Adrenal gland (tissue), 12 donors: ENCODE measurements around the gene PACRG. TPM values are rescaled to one million over a fixed set of nuclear protein-coding genes. Genes with fewer than 3 reads are reported as not detected.

Source experiments
- DNase-seq, 7 donors: peaks; one replicate each; pipeline ENCODE4 v3.0.0-alpha.2; 2019 to 2020
- H3K27ac ChIP-seq, 5 donors: fragments of 200-600 bp; sonication (generic) in 4 of 5; 1 replicate in 3 of 5; 2 replicates in 2 of 5; pipeline versions ENCODE4 v1.5.1 to v1.8.0; 2016 to 2020; ENCODE audit warnings: mild to moderate bottlenecking in 1 of 5
- H3K27me3 ChIP-seq: fragments of 200-600 bp; 2 replicates; pipeline ENCODE4 v1.8.0; 2021
- H3K36me3 ChIP-seq, 2 donors: fragments of 200-600 bp; replicated peaks in 1 of 2; 1 replicate in 1 of 2; 2 replicates in 1 of 2; pipeline versions ENCODE4 v1.5.1 to v1.8.0; 2018 to 2022
- H3K4me1 ChIP-seq, 2 donors: fragments of 200-600 bp; replicated peaks in 1 of 2; 1 replicate in 1 of 2; 2 replicates in 1 of 2; pipeline versions ENCODE4 v1.5.1 to v1.8.0; 2018 to 2021
- H3K4me3 ChIP-seq, 4 donors: fragments of 200-600 bp; sonication (generic) in 3 of 4; one replicate each; pipeline ENCODE4 v1.5.1; 2016 to 2018
- H3K9me3 ChIP-seq, 3 donors: fragments of 200-600 bp; sonication (generic) in 1 of 3; replicated peaks in 1 of 3; 1 replicate in 2 of 3; 2 replicates in 1 of 3; pipeline versions ENCODE4 v1.5.1 to v1.8.0; 2016 to 2021
- POLR2A ChIP-seq, 2 donors: fragments of 450-650 bp; IDR thresholded peaks; one replicate each; pipeline ENCODE4 v1.6.1; 2017; ENCODE audit warnings: antibody characterized with exemption in 2 of 2, mild to moderate bottlenecking in 2 of 2, moderate library complexity in 1 of 2
- WGBS, 4 donors: extraction: QIAGEN DNeasy Blood & Tissue Kit in 2 of 4; methylation state at CpG; one replicate each; pipeline versions ENCODE4 v1.1.5 to v1.1.7; 2013 to 2017; 5-methylcytosine and 5-hydroxymethylcytosine counted together
- intact Hi-C, 2 donors: fragments of 100-400 bp; cut with DNase I; formaldehyde crosslinking; loops; one replicate each; pipeline versions ENCODE4 v1.14.1 to v1.15.0; 2022 to 2023
- polyA plus RNA-seq, 3 donors: library from polyadenylated mRNA; stranded (reverse); fragments of 200-250 nt in 2 of 3; fragments of 350-450 nt in 1 of 3; fragmentation: Illumina TruSeq in 1 of 3; extraction: RNeasy Lipid Tissue Mini Kit (QIAGEN cat#74804) in 1 of 3; gene quantifications; one replicate each; pipeline ENCODE4 v1.2.3, GENCODE V29; 2013 to 2014
- total RNA-seq, 9 donors: library from RNA; depleted of rRNA in 4 of 9; stranded (reverse); fragments of >200 nt in 4 of 9; fragments of 120-200 nt in 1 of 9; fragmentation: NEBNext Ultra II Directional in 1 of 9; extraction: Animal tissue kit (Norgen Biotek cat#: 25700) in 1 of 9; gene quantifications; one replicate each; pipeline versions ENCODE4 v1.1.0 to v1.2.4, GENCODE V29; 2013 to 2023
- TF ChIP-seq, protein P1 (sequence below), 6 experiments: fragments of 450-650 bp in 4 of 6; fragments of 200-600 bp in 2 of 6; sonication (generic) in 1 of 6; IDR thresholded peaks; 1 replicate in 5 of 6; 2 replicates in 1 of 6; pipeline versions ENCODE4 v1.5.1 to v1.8.0; 2016 to 2021; ENCODE audit warnings: antibody characterized with exemption in 6 of 6, mild to moderate bottlenecking in 2 of 6, moderate library complexity in 1 of 6
- donor health status: healthy with polysubstance abuse.
- donor health status: Bipolar disorder and iron deficiency.
- donor health status: DM: yes; HTN: yes; CAD: no.
- donor health status: DM: no; HTN: no; CAD: no.
- donor health status: DM: no; HTN: no; CAD: no.
- donor health status: DM: yes; HTN: yes; CAD: no.

Gene PACRG
- total and polyA plus RNA-seq, 12 donors, result 0.18 to 6.1 (median 1.4) TPM

DNA sequence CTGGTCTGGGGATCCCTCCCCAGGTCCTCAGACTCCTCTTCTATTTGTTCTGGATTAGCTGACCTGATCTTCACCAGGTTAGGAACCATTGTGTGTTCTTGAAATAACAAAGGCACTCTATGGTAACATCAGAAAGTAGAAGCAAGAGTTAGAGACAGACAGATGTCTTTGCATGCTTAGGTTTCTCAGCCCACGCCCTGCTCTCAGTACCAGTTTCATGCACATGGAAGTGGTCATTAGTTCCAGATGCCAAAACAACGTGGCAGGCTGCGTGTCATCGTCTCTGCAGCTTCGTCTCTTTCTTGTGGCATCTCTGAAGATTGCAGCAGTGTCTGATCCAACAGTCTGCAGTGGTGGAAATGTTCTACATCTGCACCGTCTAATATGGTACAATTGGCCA is 89.4 kb downstream of the PACRG start:
- Histone ChIP-seq H3K4me1 (no peaks in the 10 kb centered on the region), H3K4me3 (no peak overlapping the region), H3K36me3 (no peaks in the 10 kb centered on the region), H3K27me3 (no peaks in the 10 kb centered on the region), H3K27ac (no peak overlapping the region), H3K9me3 (no peaks in the 10 kb centered on the region)
- TF ChIP-seq, protein P1, sequence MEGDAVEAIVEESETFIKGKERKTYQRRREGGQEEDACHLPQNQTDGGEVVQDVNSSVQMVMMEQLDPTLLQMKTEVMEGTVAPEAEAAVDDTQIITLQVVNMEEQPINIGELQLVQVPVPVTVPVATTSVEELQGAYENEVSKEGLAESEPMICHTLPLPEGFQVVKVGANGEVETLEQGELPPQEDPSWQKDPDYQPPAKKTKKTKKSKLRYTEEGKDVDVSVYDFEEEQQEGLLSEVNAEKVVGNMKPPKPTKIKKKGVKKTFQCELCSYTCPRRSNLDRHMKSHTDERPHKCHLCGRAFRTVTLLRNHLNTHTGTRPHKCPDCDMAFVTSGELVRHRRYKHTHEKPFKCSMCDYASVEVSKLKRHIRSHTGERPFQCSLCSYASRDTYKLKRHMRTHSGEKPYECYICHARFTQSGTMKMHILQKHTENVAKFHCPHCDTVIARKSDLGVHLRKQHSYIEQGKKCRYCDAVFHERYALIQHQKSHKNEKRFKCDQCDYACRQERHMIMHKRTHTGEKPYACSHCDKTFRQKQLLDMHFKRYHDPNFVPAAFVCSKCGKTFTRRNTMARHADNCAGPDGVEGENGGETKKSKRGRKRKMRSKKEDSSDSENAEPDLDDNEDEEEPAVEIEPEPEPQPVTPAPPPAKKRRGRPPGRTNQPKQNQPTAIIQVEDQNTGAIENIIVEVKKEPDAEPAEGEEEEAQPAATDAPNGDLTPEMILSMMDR (IDR thresholded peaks at IDR 0.05), result no peak
- TF ChIP-seq POLR2A (IDR thresholded peaks at IDR 0.05), result no peak
- intact Hi-C loops, result no loop called here
- WGBS, 4 donors, result 80 to 86% (median 84%) methylated on average over 6 of the region's 6 CpGs
- no peak for DNase-seq

DNA sequence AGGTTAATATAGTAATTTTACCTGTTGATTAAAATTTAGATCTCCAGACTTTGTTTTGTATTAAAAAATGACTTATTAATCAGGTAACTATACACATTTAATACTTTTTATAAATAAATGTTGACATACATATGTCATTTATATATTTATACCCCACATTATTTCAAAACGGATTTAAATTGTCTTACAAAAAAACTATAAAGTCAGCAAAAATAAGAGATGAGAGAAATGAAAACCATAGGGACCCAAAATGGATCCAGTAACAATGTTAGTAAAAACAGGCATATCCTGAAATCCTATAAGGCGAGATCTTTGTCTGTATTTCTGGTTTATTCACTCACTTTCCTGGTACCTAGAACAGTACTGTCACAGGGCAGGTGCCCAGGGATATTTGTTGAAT is 91.5 kb downstream of the PACRG start:
- Histone ChIP-seq H3K4me1 (no peaks in the 10 kb centered on the region), H3K9me3 (no peaks in the 10 kb centered on the region), H3K27ac (no peak overlapping the region), H3K36me3 (no peaks in the 10 kb centered on the region), H3K27me3 (no peaks in the 10 kb centered on the region), H3K4me3 (no peak overlapping the region)
- intact Hi-C loops, result no loop called here
- 76 to 87% (median 85%) methylated on average over 2 of the region's 2 CpGs for WGBS, 4 donors
- TF ChIP-seq POLR2A (IDR thresholded peaks at IDR 0.05), result no peak
- TF ChIP-seq, protein P1 (IDR thresholded peaks at IDR 0.05), result no peak
- DNase-seq, result no peak

DNA sequence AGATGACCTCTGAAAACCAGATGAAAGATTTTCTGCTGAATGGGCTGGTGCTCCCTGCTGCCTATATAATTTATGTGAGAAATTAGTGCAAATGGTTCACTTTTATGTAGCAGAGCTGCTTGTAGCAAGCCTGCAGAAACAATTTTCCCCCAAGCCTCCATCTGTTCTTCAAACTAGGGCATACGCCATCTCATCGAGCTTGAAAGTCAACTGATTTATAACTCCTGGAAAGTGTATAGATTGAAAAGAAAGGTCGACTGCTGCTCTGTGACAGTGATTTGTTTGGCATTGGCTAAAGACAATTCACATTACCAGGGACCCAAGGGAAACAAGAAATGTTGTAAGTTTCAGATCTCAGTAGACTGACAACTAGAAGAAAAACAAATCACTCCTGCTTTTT is 93.3 kb downstream of the PACRG start:
- TF ChIP-seq, protein P1 (IDR thresholded peaks at IDR 0.05), result no peak
- TF ChIP-seq POLR2A (IDR thresholded peaks at IDR 0.05), result no peak
- intact Hi-C loops, result no loop called here
- no peak overlapping the region for H3K27ac ChIP-seq
- H3K36me3 ChIP-seq, result no peaks in the 10 kb centered on the region
- no peaks in the 10 kb centered on the region for H3K27me3 ChIP-seq
- H3K4me1 ChIP-seq, result no peaks in the 10 kb centered on the region
- DNase-seq, result no peak
- H3K9me3 ChIP-seq, result no peaks in the 10 kb centered on the region
- no peak overlapping the region for H3K4me3 ChIP-seq
- WGBS, 4 donors, result 14 to 22% (median 16%) methylated on average over 3 of the region's 3 CpGs

DNA sequence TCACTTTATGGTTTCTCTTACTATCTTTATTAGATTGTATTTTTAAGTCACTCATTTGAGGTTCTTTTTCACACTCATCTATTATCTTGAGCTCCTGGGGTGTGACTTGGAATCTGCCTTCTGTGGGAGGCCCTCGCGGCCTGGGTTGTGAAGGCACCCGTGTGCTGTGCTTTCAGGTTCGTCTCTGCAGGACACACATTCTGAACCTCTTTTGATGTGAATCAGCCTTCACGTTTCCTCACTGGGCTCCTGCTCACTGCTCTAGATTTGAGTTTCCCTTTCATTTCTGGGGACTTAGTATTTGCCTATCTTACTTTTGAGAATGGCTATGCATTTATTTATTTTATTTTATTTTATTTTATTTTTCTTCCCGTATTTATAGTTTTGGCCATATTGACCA is 97.8 kb downstream of the PACRG start:
- intact Hi-C loops, result no loop called here
- H3K4me3 ChIP-seq, result no peak overlapping the region
- no peak for DNase-seq
- no peaks in the 10 kb centered on the region for H3K9me3 ChIP-seq
- no peak for TF ChIP-seq POLR2A (IDR thresholded peaks at IDR 0.05)
- TF ChIP-seq, protein P1 (IDR thresholded peaks at IDR 0.05), result no peak
- WGBS, 4 donors, result 63 to 71% (median 69%) methylated on average over 6 of the region's 6 CpGs
- H3K4me1 ChIP-seq, result peaks cover 0 to 11% of the 10 kb centered on the region in 2 donors
- no peaks in the 10 kb centered on the region for H3K27me3 ChIP-seq
- H3K27ac ChIP-seq, result no peak overlapping the region
- H3K36me3 ChIP-seq, result no peaks in the 10 kb centered on the region
